SK-N-SH (cell line): ENCODE data around the gene CCDC78. TPM values are rescaled to one million over a fixed set of nuclear protein-coding genes. Genes with fewer than 3 reads are reported as not detected.

Experiments used
- CTCF ChIA-PET: fragments of 300-600, 350-600 bp; formaldehyde crosslinking; extraction: SDS; loops from one replicate; lab custom pipeline; 2021; lab: Yijun Ruan, JAX
- POLR2A ChIA-PET: fragments of 350-600 bp; sonication (Branson Sonifier 250); formaldehyde crosslinking; extraction: SDS; loops from one replicate; lab custom pipeline; 2020; ENCODE audit warnings: antibody characterized with exemption, inconsistent platforms; lab: Yijun Ruan, JAX
- DNase-seq: peaks from one replicate; pipeline ENCODE4 v3.0.0; 2012
- H2AFZ ChIP-seq: fragments of 200-600 bp; sonication (generic); 2 replicates; pipeline ENCODE4 v1.8.1; 2016; ENCODE audit warnings: antibody characterized with exemption, mild to moderate bottlenecking, low read depth
- H3F3A ChIP-seq: fragments of 200-600 bp; sonication (generic); replicated peaks from 2 replicates; pipeline ENCODE3; 2016; ENCODE audit warnings: antibody characterized with exemption, mild to moderate bottlenecking; ENCODE audit not compliant: insufficient read depth
- H3K27ac ChIP-seq, 2 experiments: fragments of 200-500 bp in 1 of 2; fragments of 200-600 bp in 1 of 2; sonication (Bioruptor generic) in 1 of 2; sonication (generic), shearing (Covaris generic) in 1 of 2; 2 replicates each; pipeline versions ENCODE4 v1.5.1 to v1.6.1; 2014 to 2016; ENCODE audit warnings: low read depth in 2 of 2, inconsistent platforms in 1 of 2, low read length in 1 of 2, mild to moderate bottlenecking in 1 of 2, mixed read lengths in 1 of 2
- H3K27me3 ChIP-seq: fragments of 200-600 bp; sonication (generic), shearing (Covaris generic); 2 replicates; pipeline ENCODE4 v1.6.1; 2016; ENCODE audit warnings: mixed run types; ENCODE audit not compliant: insufficient read depth
- H3K36me3 ChIP-seq, 2 experiments: fragments of 200-500 bp in 1 of 2; fragments of 200-600 bp in 1 of 2; sonication (Bioruptor generic) in 1 of 2; sonication (generic) in 1 of 2; replicated peaks in 1 of 2; 2 replicates each; pipeline versions ENCODE3 to v1.5.1; 2014 to 2016; ENCODE audit warnings: low read length in 1 of 2, mild to moderate bottlenecking in 1 of 2; ENCODE audit not compliant: insufficient read depth in 2 of 2, control insufficient read depth in 1 of 2
- H3K4me1 ChIP-seq, 2 experiments: fragments of 200-500 bp in 1 of 2; fragments of 200-600 bp in 1 of 2; sonication (Bioruptor generic) in 1 of 2; sonication (generic), shearing (Covaris generic) in 1 of 2; 2 replicates each; pipeline versions ENCODE4 v1.5.1 to v1.6.1; 2014 to 2016; ENCODE audit warnings: low read depth in 1 of 2, low read length in 1 of 2, mixed run types in 1 of 2; ENCODE audit not compliant: insufficient read depth in 2 of 2, control insufficient read depth in 1 of 2
- H3K4me2 ChIP-seq: fragments of 200-600 bp; sonication (generic), shearing (Covaris generic); 2 replicates; pipeline ENCODE4 v1.6.1; 2017; ENCODE audit warnings: mixed run types
- H3K4me3 ChIP-seq, 2 experiments: fragments of 200-500 bp in 1 of 2; fragments of 200-600 bp in 1 of 2; sonication (Bioruptor generic) in 1 of 2; sonication (generic), shearing (Covaris generic) in 1 of 2; 2 replicates each; pipeline versions ENCODE4 v1.5.1 to v1.8.1; 2014 to 2016; ENCODE audit warnings: low read depth in 2 of 2, inconsistent platforms in 1 of 2, low read length in 1 of 2, mild to moderate bottlenecking in 1 of 2, mixed read lengths in 1 of 2, moderate library complexity in 1 of 2
- H3K79me2 ChIP-seq: fragments of 200-600 bp; sonication (generic); 2 replicates; pipeline ENCODE4 v1.8.1; 2017; ENCODE audit warnings: mild to moderate bottlenecking; ENCODE audit not compliant: insufficient read depth
- H3K9ac ChIP-seq: fragments of 200-600 bp; sonication (generic); 2 replicates; pipeline ENCODE4 v1.6.1; 2017; ENCODE audit warnings: mixed run types
- H3K9me2 ChIP-seq: fragments of 200-600 bp; sonication (generic); 2 replicates; pipeline ENCODE4 v1.6.1; 2017; ENCODE audit warnings: mixed run types
- H3K9me3 ChIP-seq: fragments of 200-600 bp; sonication (generic); 2 replicates; pipeline ENCODE4 v1.6.1; 2017; ENCODE audit warnings: mixed run types, mild to moderate bottlenecking, moderate library complexity
- H4K20me1 ChIP-seq: fragments of 200-600 bp; sonication (generic); 2 replicates; pipeline ENCODE4 v1.6.1; 2017; ENCODE audit warnings: mild to moderate bottlenecking, mixed run types; ENCODE audit not compliant: insufficient read depth
- EP300 ChIP-seq, 2 experiments: IDR thresholded peaks; 2 replicates each; pipeline versions ENCODE4 v1.4.0 to v1.6.1; 2012; ENCODE audit warnings: borderline replicate concordance in 1 of 2, low read depth in 1 of 2, low read length in 1 of 2
- FOSL2 ChIP-seq: IDR thresholded peaks from 2 replicates; pipeline ENCODE4 v1.4.0; 2012; ENCODE audit warnings: low read depth, mild to moderate bottlenecking, moderate library complexity, borderline replicate concordance
- FOXJ3 ChIP-seq: sonication (generic); formaldehyde crosslinking; IDR thresholded peaks from 2 replicates; pipeline ENCODE4 v1.5.1; 2020; ENCODE audit warnings: mild to moderate bottlenecking, missing genetic modification reagents
- FOXM1 ChIP-seq: IDR thresholded peaks from 2 replicates; pipeline ENCODE4 v1.4.0; 2012; ENCODE audit warnings: low read depth, mild to moderate bottlenecking
- JUND ChIP-seq: IDR thresholded peaks from 2 replicates; pipeline ENCODE4 v1.4.0; 2012
- NRF1 ChIP-seq: IDR thresholded peaks from 2 replicates; pipeline ENCODE4 v1.6.1; 2012; ENCODE audit warnings: low read depth, mild to moderate bottlenecking, low read length
- TCF12 ChIP-seq: IDR thresholded peaks from 2 replicates; pipeline ENCODE4 v1.4.0; 2012
- WGBS: methylation state at CpG from one replicate; pipeline ENCODE4 v1.1.6; 2017; ENCODE audit warnings: low lambda C conversion rate; 5-methylcytosine and 5-hydroxymethylcytosine counted together
- polyA plus RNA-seq, 3 experiments: library from polyadenylated mRNA; depleted of rRNA; stranded (reverse); fragments of >200 nt; gene quantifications; 2 replicates each; pipeline ENCODE4 v1.2.3, GENCODE V29; 2012
- small RNA-seq, 7 experiments: library from RNA; depleted of rRNA; stranded (forward); fragments of <200 nt; gene quantifications; one replicate each; pipeline ENCODE3, GENCODE V24; 2012

Gene CCDC78
- polyA plus RNA-seq, 1 of the 3 experiments (the other 2 are of a cell fraction): 15.4 TPM

DNA sequence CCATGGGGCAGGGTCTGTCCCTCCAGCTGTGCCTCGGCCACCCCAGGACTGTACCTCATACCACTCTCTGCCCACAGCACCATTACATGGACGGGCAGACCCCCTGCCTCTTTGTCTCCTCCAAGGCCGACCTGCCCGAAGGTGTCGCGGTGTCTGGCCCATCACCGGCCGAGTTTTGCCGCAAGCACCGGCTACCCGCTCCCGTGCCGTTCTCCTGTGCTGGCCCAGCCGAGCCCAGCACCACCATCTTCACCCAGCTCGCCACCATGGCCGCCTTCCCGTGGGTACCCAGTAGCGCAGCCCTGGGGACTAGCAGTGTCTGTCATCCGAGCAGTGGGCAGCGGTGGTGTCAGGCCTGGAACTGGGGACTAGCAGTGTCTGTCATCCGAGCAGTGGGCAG is 53.4 kb downstream of the CCDC78 start:
- H3K27me3 ChIP-seq: no peaks in the 10 kb centered on the region
- H3K4me3 ChIP-seq: no peak overlapping the region
- no peak overlapping the region for H3K4me2 ChIP-seq
- 0 out of 2 replicates have a peak, but pooled peaks cover 6% of the 10 kb centered on the region for H4K20me1 ChIP-seq
- H3K9me3 ChIP-seq: no peaks in the 10 kb centered on the region
- peaks cover 0 to 16% of the 10 kb centered on the region in 2 experiments; a peak in 1 of 4 replicates for H3K4me1 ChIP-seq
- H3K9ac ChIP-seq: no peak overlapping the region
- peaks cover 25% of the 10 kb centered on the region for H3K79me2 ChIP-seq
- POLR2A ChIA-PET: interaction anchor here (0.5 to 1.0 kb wide), 3 partner anchors 9 to 288 kb away, joined by 3 to 4 read pairs (median 3); partner anchors contain the start of gene JMJD8
- peaks cover 5 to 49% of the 10 kb centered on the region in 2 experiments for H3K36me3 ChIP-seq
- H3F3A ChIP-seq: peaks cover 4% of the 10 kb centered on the region
- H3K9me2 ChIP-seq: no peaks in the 10 kb centered on the region
- DNase-seq: no peak
- no peak overlapping the region; a peak in 1 of 4 replicates for H3K27ac ChIP-seq
- WGBS: 96% methylated on average over 15 of the region's 21 CpGs
- TF ChIP-seq FOXM1 (no peak), NRF1 (no peak), JUND (no peak), TCF12 (no peak), FOXJ3 (no peak), EP300 (IDR thresholded peaks at IDR 0.05; ENCODE audit: borderline replicate concordance in 1 of 2, low read depth in 1 of 2, low read length in 1 of 2) (no peak), FOSL2 (no peak)
- TF ChIP-seq, all 33 proteins: peak for 0
- no peak overlapping the region for H2AFZ ChIP-seq
- CTCF ChIA-PET: interaction anchor here (4.6 kb wide), 1 partner anchor 12 kb away, joined by 20 read pairs; no protein-coding TSS in a partner anchor

Small RNA genes within 50 kb of the gene (small RNA-seq; reads per million reads assigned to genes)
- 0 reads per million in 7 experiments for gene MIR662

Other genes starting within 250 kb of the CCDC78 start
- 19.5 and 22.9 TPM in 2 replicates for gene CAPN15, start 198.7 kb downstream of the CCDC78 start, polyA plus RNA-seq (2012; rRNA removed)
- not detected in 2 replicates for gene PRR35, start 166.0 kb downstream of the CCDC78 start, polyA plus RNA-seq (2012; rRNA removed)
- 0.69 and 0.70 TPM in 2 replicates for gene NHLRC4, start 159.4 kb downstream of the CCDC78 start, polyA plus RNA-seq (2012; rRNA removed)
- gene PIGQ, start 156.5 kb downstream of the CCDC78 start, polyA plus RNA-seq (2012; rRNA removed): 38.7 and 41.0 TPM in 2 replicates
- 12.1 and 13.0 TPM in 2 replicates for gene RAB40C, start 136.4 kb downstream of the CCDC78 start, polyA plus RNA-seq (2012; rRNA removed)
- 0.10 and 0.16 TPM in 2 replicates for gene WFIKKN1, start 95.5 kb downstream of the CCDC78 start, polyA plus RNA-seq (2012; rRNA removed)
- gene METTL26, start 90.1 kb downstream of the CCDC78 start, polyA plus RNA-seq (2012; rRNA removed): 158 and 167 TPM in 2 replicates
- 34.0 and 36.9 TPM in 2 replicates for gene MCRIP2, start 84.6 kb downstream of the CCDC78 start, polyA plus RNA-seq (2012; rRNA removed)
- gene WDR90, start 77.1 kb downstream of the CCDC78 start, polyA plus RNA-seq (2012; rRNA removed): 30.5 and 32.0 TPM in 2 replicates
- 229 and 255 TPM in 2 replicates for gene RHOT2, start 58.3 kb downstream of the CCDC78 start, polyA plus RNA-seq (2012; rRNA removed)
- gene RHBDL1, start 50.8 kb downstream of the CCDC78 start, polyA plus RNA-seq (2012; rRNA removed): 4.1 and 6.8 TPM in 2 replicates
- 268 and 323 TPM in 2 replicates for gene STUB1, start 46.0 kb downstream of the CCDC78 start, polyA plus RNA-seq (2012; rRNA removed)
- 49.2 and 67.0 TPM in 2 replicates for gene JMJD8, start 42.1 kb downstream of the CCDC78 start, polyA plus RNA-seq (2012; rRNA removed)
- 5.0 and 6.4 TPM in 2 replicates for gene WDR24, start 36.0 kb downstream of the CCDC78 start, polyA plus RNA-seq (2012; rRNA removed)
- gene FBXL16, start 20.6 kb downstream of the CCDC78 start, polyA plus RNA-seq (2012; rRNA removed): 17.7 and 19.8 TPM in 2 replicates
- gene METRN, start 11.3 kb downstream of the CCDC78 start, polyA plus RNA-seq (2012; rRNA removed): 52.4 and 59.7 TPM in 2 replicates
- 49.5 and 57.4 TPM in 2 replicates for gene ANTKMT, start 5.3 kb downstream of the CCDC78 start, polyA plus RNA-seq (2012; rRNA removed)
- 60.6 and 65.5 TPM in 2 replicates for gene HAGHL, start 663 bp upstream of the CCDC78 start, polyA plus RNA-seq (2012; rRNA removed)
- gene CIAO3, start 14.6 kb upstream of the CCDC78 start, polyA plus RNA-seq (2012; rRNA removed): 14.4 TPM in 2 replicates
- 0.02 and 0.19 TPM in 2 replicates for gene MSLN, start 34.3 kb upstream of the CCDC78 start, polyA plus RNA-seq (2012; rRNA removed)
- gene RPUSD1, start 61.9 kb upstream of the CCDC78 start, polyA plus RNA-seq (2012; rRNA removed): 27.7 and 29.9 TPM in 2 replicates
- gene CHTF18, start 62.2 kb upstream of the CCDC78 start, polyA plus RNA-seq (2012; rRNA removed): 17.7 and 18.0 TPM in 2 replicates
- not detected in 2 replicates for gene GNG13, start 74.3 kb upstream of the CCDC78 start, polyA plus RNA-seq (2012; rRNA removed)
- gene LMF1, start 244.5 kb upstream of the CCDC78 start, polyA plus RNA-seq (2012; rRNA removed): 5.7 and 8.2 TPM in 2 replicates